ENCODE data around the gene VMAC.

The VMAC gene

GRCh38 chr19:5922161-5922545 lies 17.5 kb downstream of the VMAC start:
- no peak overlapping the region for H2AFZ ChIP-seq (ENCODE audit: low read depth, low read length, severe bottlenecking)
- H3K9me2 ChIP-seq (replicated peaks; ENCODE audit: insufficient read depth, low read length), result no peaks in the 10 kb centered on the region
- no peaks in the 10 kb centered on the region for H3K27me3 ChIP-seq (ENCODE audit: low read length)
- TF ChIP-seq, protein P1, sequence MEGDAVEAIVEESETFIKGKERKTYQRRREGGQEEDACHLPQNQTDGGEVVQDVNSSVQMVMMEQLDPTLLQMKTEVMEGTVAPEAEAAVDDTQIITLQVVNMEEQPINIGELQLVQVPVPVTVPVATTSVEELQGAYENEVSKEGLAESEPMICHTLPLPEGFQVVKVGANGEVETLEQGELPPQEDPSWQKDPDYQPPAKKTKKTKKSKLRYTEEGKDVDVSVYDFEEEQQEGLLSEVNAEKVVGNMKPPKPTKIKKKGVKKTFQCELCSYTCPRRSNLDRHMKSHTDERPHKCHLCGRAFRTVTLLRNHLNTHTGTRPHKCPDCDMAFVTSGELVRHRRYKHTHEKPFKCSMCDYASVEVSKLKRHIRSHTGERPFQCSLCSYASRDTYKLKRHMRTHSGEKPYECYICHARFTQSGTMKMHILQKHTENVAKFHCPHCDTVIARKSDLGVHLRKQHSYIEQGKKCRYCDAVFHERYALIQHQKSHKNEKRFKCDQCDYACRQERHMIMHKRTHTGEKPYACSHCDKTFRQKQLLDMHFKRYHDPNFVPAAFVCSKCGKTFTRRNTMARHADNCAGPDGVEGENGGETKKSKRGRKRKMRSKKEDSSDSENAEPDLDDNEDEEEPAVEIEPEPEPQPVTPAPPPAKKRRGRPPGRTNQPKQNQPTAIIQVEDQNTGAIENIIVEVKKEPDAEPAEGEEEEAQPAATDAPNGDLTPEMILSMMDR (IDR thresholded peaks at IDR 0.05; ENCODE audit: insufficient read depth, low read length, poor library complexity, severe bottlenecking), result no peak
- no peak for TF ChIP-seq EZH2phosphoT487 (conservative IDR thresholded peaks at IDR 0.05; ENCODE audit: low read length)
- no peaks in the 10 kb centered on the region for H3K9me3 ChIP-seq (ENCODE audit: insufficient read depth, low read length)
- H3K9ac ChIP-seq (ENCODE audit: low read length), result no peak overlapping the region
- H3K4me3 ChIP-seq (ENCODE audit: insufficient read depth, low read length, poor library complexity, severe bottlenecking), result no peak overlapping the region
- no peak overlapping the region for H3K27ac ChIP-seq (ENCODE audit: low read depth, low read length)
- no peaks in the 10 kb centered on the region for H3F3A ChIP-seq (ENCODE audit: insufficient read depth)
- H3K79me2 ChIP-seq (ENCODE audit: insufficient read depth, low read length), result no peaks in the 10 kb centered on the region
- 0 out of 2 replicates have a peak, but pooled peaks cover 5% of the 10 kb centered on the region for H3K36me3 ChIP-seq (ENCODE audit: low read length)
- no peaks in the 10 kb centered on the region for H4K20me1 ChIP-seq (ENCODE audit: low read depth, low read length)
- no peak overlapping the region for H3K4me2 ChIP-seq (ENCODE audit: low read depth, low read length, poor library complexity, severe bottlenecking)

GRCh38 chr19:5923356-5923755 lies 18.7 kb downstream of the VMAC start:
- Histone ChIP-seq H3K36me3 (ENCODE audit: low read length) (0 out of 2 replicates have a peak, but pooled peaks cover 5% of the 10 kb centered on the region), H3K79me2 (ENCODE audit: insufficient read depth, low read length) (no peaks in the 10 kb centered on the region), H4K20me1 (ENCODE audit: low read depth, low read length) (no peaks in the 10 kb centered on the region), H3K27ac (ENCODE audit: low read depth, low read length) (no peak overlapping the region), H3K9me3 (ENCODE audit: insufficient read depth, low read length) (no peaks in the 10 kb centered on the region), H2AFZ (ENCODE audit: low read depth, low read length, severe bottlenecking) (no peak overlapping the region), H3K9me2 (replicated peaks; ENCODE audit: insufficient read depth, low read length) (no peaks in the 10 kb centered on the region), H3K27me3 (ENCODE audit: low read length) (no peaks in the 10 kb centered on the region), H3K9ac (ENCODE audit: low read length) (no peak overlapping the region), H3F3A (ENCODE audit: insufficient read depth) (no peaks in the 10 kb centered on the region), H3K4me2 (ENCODE audit: low read depth, low read length, poor library complexity, severe bottlenecking) (no peak overlapping the region), H3K4me3 (ENCODE audit: insufficient read depth, low read length, poor library complexity, severe bottlenecking) (no peak overlapping the region)
- TF ChIP-seq, protein P1 (IDR thresholded peaks at IDR 0.05; ENCODE audit: insufficient read depth, low read length, poor library complexity, severe bottlenecking), result no peak
- no peak for TF ChIP-seq EZH2phosphoT487 (conservative IDR thresholded peaks at IDR 0.05; ENCODE audit: low read length)

DNA sequence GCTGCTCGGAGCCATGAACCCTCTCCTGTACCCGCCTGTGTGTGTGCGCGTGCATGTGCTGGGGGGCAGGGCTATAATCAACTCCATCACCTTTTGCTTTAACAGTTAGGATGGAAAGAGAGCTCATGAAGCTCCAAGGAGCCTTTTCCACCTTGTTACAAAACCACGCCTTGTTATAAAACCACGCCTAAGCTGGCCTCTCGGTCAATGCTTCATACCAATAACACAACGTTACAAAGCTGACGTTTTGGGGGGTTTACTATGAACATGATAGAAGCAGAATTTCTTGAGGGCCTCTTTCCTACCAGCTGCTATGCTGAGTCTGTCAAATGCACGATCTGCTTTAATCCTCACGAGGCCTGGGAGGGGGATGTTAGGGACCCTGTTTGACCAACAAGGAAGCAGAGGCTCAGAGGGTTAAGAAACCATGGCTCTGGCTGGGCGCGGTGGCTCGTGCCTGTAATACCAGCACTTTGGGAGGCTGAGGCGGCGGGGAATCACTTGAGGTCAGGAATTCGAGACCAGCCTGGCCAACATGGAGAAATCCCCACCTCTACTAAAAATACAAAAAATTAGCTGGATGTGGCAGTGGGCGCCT lies 21.3 kb downstream of the VMAC start:
- TF ChIP-seq, protein P1 (IDR thresholded peaks at IDR 0.05; ENCODE audit: insufficient read depth, low read length, poor library complexity, severe bottlenecking), result no peak
- TF ChIP-seq EZH2phosphoT487 (conservative IDR thresholded peaks at IDR 0.05; ENCODE audit: low read length), result no peak
- Histone ChIP-seq H3K27ac (ENCODE audit: low read depth, low read length) (no peak overlapping the region), H3K9me2 (replicated peaks; ENCODE audit: insufficient read depth, low read length) (no peaks in the 10 kb centered on the region), H3F3A (ENCODE audit: insufficient read depth) (no peaks in the 10 kb centered on the region), H3K27me3 (ENCODE audit: low read length) (no peaks in the 10 kb centered on the region), H3K9me3 (ENCODE audit: insufficient read depth, low read length) (no peaks in the 10 kb centered on the region), H4K20me1 (ENCODE audit: low read depth, low read length) (no peaks in the 10 kb centered on the region), H2AFZ (ENCODE audit: low read depth, low read length, severe bottlenecking) (no peak overlapping the region), H3K79me2 (ENCODE audit: insufficient read depth, low read length) (no peaks in the 10 kb centered on the region), H3K9ac (ENCODE audit: low read length) (no peak overlapping the region), H3K4me2 (ENCODE audit: low read depth, low read length, poor library complexity, severe bottlenecking) (no peak overlapping the region), H3K36me3 (ENCODE audit: low read length) (0 out of 2 replicates have a peak, but pooled peaks cover 5% of the 10 kb centered on the region), H3K4me3 (ENCODE audit: insufficient read depth, low read length, poor library complexity, severe bottlenecking) (no peak overlapping the region)
